SJSA1 (cell line): ENCODE measurements around the gene SFT2D2. TPM values are rescaled to one million over a fixed set of nuclear protein-coding genes. Genes with fewer than 3 reads are reported as not detected.

Experiments
- DNase-seq, 2 experiments: peaks; one replicate each; pipeline ENCODE4 v3.0.0-alpha.2; 2015 to 2020; ENCODE audit warnings: low spot score in 2 of 2, low read depth in 1 of 2
- H3K27ac ChIP-seq: fragments of 250-450 bp; sonication (Bioruptor Pico); 2 replicates; pipeline ENCODE4 v1.5.1; 2020; ENCODE audit warnings: mild to moderate bottlenecking, moderate library complexity
- H3K27me3 ChIP-seq: fragments of 250-450 bp; sonication (Bioruptor Pico); replicated peaks from 2 replicates; pipeline ENCODE4 v1.5.1; 2020; ENCODE audit warnings: mild to moderate bottlenecking, moderate library complexity
- H3K36me3 ChIP-seq: fragments of 250-450 bp; sonication (Bioruptor Pico); 2 replicates; pipeline ENCODE4 v1.5.1; 2020; ENCODE audit warnings: mild to moderate bottlenecking
- H3K4me1 ChIP-seq: fragments of 250-450 bp; sonication (Bioruptor Pico); replicated peaks from 2 replicates; pipeline ENCODE4 v1.6.1; 2021; ENCODE audit warnings: mild to moderate bottlenecking
- H3K4me3 ChIP-seq: fragments of 250-450 bp; sonication (Bioruptor Pico); 2 replicates; pipeline ENCODE4 v1.5.1; 2020; ENCODE audit warnings: mild to moderate bottlenecking
- H3K9me3 ChIP-seq: fragments of 250-450 bp; sonication (Bioruptor Pico); replicated peaks from 2 replicates; pipeline ENCODE4 v1.5.1; 2020; ENCODE audit warnings: mild to moderate bottlenecking
- total RNA-seq: library from RNA; depleted of rRNA; stranded (reverse); fragments of >200 nt; shearing (Covaris generic); gene quantifications from 2 replicates; pipeline ENCODE4 v1.2.3, GENCODE V29; 2014

Gene SFT2D2
- total RNA-seq, 1 experiment from 2014 or later: 39.4 TPM

DNA sequence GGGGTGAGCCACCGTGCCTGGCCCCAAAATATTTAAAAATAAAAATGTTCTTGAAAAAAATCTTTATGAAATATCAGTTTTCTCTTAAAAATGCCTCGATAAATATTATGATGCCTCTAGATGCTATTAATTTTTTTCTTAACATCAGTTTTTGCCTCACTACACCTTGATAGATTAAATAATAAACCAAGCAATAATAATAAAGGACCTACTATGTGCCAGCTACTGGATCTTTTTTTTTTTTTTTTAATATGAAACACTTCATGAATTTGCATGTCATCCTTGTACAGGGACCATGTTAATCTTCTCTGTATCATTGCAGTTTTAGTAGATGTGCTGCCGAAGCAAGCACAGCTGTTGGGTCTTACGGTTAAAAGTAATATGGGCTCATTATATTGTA is 37.3 kb downstream of the SFT2D2 start:
- no peaks in the 10 kb centered on the region for H3K4me1 ChIP-seq
- no peaks in the 10 kb centered on the region for H3K27me3 ChIP-seq
- H3K36me3 ChIP-seq: no peaks in the 10 kb centered on the region
- H3K27ac ChIP-seq: no peak overlapping the region
- no peaks in the 10 kb centered on the region for H3K9me3 ChIP-seq
- H3K4me3 ChIP-seq: no peak overlapping the region
- no peak for DNase-seq

GRCh38 chr1:168264296-168264695 is 38.5 kb downstream of the SFT2D2 start:
- Histone ChIP-seq H3K4me1 (no peaks in the 10 kb centered on the region), H3K27ac (no peak overlapping the region), H3K27me3 (no peaks in the 10 kb centered on the region), H3K4me3 (no peak overlapping the region), H3K36me3 (no peaks in the 10 kb centered on the region), H3K9me3 (no peaks in the 10 kb centered on the region)
- DNase-seq: no peak

- H3K9me3 ChIP-seq: no peaks in the 10 kb centered on the region
- no peaks in the 10 kb centered on the region for H3K4me1 ChIP-seq
- no peaks in the 10 kb centered on the region for H3K36me3 ChIP-seq
- H3K27ac ChIP-seq: no peak overlapping the region
- DNase-seq: no peak
- no peak overlapping the region for H3K4me3 ChIP-seq
- no peaks in the 10 kb centered on the region for H3K27me3 ChIP-seq
Measured at GRCh38 chr1:168265596-168265995, 39.8 kb downstream of the SFT2D2 start.

DNA sequence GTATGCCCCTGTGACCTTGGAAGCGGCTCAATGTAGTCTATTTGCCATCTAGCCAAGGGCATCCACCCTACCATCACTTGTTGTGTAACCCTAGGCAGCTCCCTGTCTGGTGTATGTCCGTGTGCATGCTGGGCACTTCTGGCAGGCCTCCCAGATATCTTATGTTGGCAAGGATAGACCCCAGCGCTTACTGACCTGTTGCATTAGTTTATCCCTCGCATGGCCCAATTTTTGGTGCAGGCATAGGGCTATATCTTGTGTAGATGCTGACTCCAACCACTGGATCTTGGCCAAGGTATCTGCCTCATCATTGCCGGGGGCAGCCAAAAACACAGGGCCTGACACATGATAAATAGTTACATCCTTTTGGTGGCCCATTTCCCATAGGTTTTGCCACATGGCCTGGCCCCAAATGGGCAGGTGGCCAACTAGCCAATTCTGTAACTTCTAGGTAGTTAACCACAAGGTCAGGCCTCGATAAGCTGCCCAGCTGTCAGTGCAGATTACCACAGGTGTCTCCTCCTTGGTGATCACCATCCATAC is 40.9 kb downstream of the SFT2D2 start:
- no peak for DNase-seq
- no peaks in the 10 kb centered on the region for H3K4me1 ChIP-seq
- H3K9me3 ChIP-seq: no peaks in the 10 kb centered on the region
- H3K27ac ChIP-seq: no peak overlapping the region
- H3K27me3 ChIP-seq: no peaks in the 10 kb centered on the region
- H3K36me3 ChIP-seq: no peaks in the 10 kb centered on the region
- H3K4me3 ChIP-seq: no peak overlapping the region

DNA sequence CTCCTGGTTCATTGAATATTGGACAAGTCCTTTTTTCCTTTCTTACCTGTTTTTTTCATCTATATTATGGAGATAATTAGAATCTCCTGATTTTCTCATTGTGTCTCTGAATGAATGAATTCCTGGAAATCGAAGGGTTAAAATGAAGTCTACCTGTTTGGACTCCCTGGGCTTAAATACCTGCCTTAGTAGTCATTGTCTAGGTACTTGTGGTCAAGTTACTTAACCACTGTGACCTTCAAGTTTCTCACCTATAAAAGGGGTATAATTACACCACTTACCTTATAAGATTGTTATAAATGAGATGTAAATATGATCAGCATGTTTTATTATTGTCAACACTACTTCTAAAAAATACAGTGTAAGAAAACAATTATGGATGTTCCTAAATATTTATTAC is 45.8 kb downstream of the SFT2D2 start:
- Histone ChIP-seq H3K27me3 (no peaks in the 10 kb centered on the region), H3K27ac (no peak overlapping the region), H3K4me3 (no peak overlapping the region), H3K4me1 (no peaks in the 10 kb centered on the region), H3K9me3 (no peaks in the 10 kb centered on the region), H3K36me3 (no peaks in the 10 kb centered on the region)
- no peak for DNase-seq

DNA sequence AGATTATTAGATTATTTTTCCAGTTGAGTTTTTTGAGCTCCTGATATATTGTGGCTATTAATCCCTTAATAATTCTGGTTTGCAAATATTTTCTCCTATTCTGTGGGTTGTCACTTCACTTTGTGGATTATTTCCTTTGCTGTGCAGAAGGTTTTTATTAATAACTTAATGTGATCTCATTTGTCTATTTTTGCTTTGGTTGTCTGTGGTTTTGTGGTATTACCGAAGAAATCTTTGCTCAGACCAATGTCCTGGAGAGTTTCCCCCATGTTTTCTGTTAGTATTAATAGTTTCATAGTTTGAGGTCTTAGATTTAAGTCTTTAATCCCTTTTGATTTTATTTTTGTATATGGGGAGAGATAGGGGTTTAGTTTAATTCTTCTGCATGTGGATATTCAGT is 47.8 kb downstream of the SFT2D2 start:
- no peak for DNase-seq
- H3K9me3 ChIP-seq: no peaks in the 10 kb centered on the region
- H3K27ac ChIP-seq: no peak overlapping the region
- H3K4me1 ChIP-seq: no peaks in the 10 kb centered on the region
- H3K4me3 ChIP-seq: no peak overlapping the region
- H3K36me3 ChIP-seq: no peaks in the 10 kb centered on the region
- H3K27me3 ChIP-seq: no peaks in the 10 kb centered on the region

DNA sequence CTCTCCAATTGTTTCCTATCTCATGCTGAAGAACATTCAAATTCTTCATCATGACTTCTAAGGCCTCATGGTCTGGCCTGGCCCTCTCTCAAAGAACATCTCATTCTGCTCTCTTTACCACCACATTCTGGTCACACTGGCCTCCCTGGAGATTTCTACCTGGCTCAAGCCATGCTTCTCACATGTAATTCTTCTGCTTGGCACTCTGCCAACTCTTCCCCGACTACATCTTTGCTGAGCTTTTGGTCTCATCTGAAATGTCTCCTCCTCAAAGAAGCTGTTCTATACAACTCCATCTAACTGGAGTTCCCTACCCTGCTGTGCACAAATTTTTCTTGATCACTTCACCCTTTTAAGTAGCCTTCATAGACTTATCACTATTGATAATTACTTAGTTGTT is 53.4 kb downstream of the SFT2D2 start:
- H3K36me3 ChIP-seq: no peaks in the 10 kb centered on the region
- H3K9me3 ChIP-seq: no peaks in the 10 kb centered on the region
- no peak for DNase-seq
- H3K4me3 ChIP-seq: no peak overlapping the region
- H3K4me1 ChIP-seq: no peaks in the 10 kb centered on the region
- no peaks in the 10 kb centered on the region for H3K27me3 ChIP-seq
- no peak overlapping the region for H3K27ac ChIP-seq

GRCh38 chr1:168280296-168280927 is 54.6 kb downstream of the SFT2D2 start, which contains the start of gene TBX19:
TBX19 (plus strand) TSS chr1:168280877; CDS start chr1:168281091, 214 bp downstream.
- Histone ChIP-seq H3K4me3 (no peak within 1 kb of the TSS), H3K4me1 (no peaks in the 10 kb centered on the region), H3K9me3 (no peaks in the 10 kb centered on the region), H3K27ac (no peak within 1 kb of the TSS), H3K27me3 (no peaks in the 10 kb centered on the region), H3K36me3 (no peaks in the 10 kb centered on the region)
- DNase-seq: no peak

DNA sequence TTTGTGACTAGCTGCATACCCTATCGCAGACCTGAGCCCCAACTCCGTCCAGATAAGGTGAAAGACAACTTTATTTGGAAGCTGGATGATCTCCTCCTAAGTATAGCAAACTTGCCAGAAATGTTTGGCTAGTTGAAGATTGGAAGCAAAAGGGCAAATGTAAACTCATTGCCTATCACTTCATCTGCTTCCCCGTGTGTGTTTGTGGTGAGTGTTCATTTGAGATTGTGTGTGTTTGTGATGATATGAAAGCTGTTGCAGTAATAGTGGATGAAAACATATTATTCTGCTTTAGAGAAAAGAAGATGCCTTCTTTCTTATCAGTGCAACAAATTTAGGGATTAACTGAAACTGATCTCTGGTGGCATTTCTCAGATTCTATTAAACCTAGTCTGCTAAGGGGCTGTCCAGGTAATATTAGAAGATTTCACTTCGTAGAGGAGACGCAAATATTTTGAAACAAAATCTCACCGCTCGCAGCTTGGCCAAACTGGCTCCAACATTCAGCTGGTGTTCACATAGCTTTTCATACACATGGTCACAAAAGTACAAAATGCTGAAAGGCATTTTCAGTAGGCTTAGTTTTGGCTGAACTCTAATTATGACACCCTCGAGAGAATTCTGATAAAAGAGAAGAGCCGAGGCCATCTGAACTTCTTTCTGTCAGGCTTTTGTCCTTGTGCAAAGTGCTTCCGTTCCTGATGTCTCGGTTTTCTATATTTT is 56.0 kb downstream of the SFT2D2 start:
- DNase-seq: no peak
- Histone ChIP-seq H3K9me3 (no peaks in the 10 kb centered on the region), H3K4me1 (peaks cover 2% of the 10 kb centered on the region), H3K27me3 (no peaks in the 10 kb centered on the region), H3K27ac (no peak overlapping the region), H3K4me3 (no peak overlapping the region), H3K36me3 (no peaks in the 10 kb centered on the region)

DNA sequence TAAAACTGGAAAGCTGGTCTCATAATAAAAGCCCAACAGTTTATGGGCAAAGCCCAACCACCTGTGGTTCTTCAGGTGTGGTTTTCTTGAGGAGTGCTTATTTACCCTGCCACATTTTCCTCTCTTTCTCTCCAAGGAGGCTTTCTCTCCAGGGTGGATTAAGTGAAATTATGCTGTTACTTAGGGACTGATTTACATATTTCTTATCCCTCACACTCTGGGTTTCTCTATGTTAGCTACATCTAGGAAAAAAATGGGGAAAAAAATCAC is 59.7 kb downstream of the SFT2D2 start:
- Histone ChIP-seq H3K27ac (no peak overlapping the region), H3K9me3 (no peaks in the 10 kb centered on the region), H3K27me3 (no peaks in the 10 kb centered on the region), H3K4me1 (peaks cover 9% of the 10 kb centered on the region), H3K4me3 (no peak overlapping the region), H3K36me3 (no peaks in the 10 kb centered on the region)
- no peak for DNase-seq

DNA sequence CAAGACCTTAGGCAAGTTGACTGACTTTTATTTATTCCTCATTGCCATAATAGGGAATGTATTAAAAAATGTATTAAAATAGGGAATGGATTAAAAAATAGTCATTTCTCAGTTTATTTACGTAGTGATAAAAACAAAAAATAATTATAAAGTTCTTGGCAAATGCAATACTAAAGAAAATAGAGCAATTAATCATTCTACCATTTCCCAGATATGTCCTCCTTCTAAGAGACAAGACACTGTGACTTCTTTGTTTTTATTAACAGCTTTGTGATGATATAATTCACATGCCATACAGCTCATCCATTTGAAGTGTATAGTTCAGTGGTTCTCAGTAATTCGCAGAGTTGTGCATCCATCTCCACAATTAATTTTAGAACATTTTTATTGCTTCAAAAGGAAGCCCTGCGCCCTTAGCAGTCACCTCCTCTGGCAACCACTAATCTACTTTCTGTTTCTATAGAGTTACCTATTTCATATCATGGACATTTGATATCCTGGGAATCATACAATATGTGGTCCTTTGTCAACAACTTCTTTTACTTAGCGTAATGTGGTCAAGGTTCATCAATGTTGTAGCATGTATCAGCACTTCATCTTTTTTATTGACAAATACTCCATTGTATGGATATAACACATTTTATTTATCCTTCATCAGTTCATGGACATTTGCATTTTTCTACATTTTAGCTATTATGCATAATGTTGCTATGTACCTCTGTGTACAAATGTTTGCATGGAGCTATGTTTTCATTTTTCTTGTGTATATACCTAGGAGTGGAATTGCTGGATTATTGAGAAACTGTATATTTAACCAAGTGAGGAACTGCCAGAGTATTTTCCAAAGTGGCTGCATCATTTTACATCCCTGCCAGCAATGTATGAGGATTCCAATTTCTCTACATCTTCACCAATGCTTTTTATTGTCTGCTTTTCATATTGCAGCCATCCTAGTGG is 60.4 kb downstream of the SFT2D2 start:
- H3K9me3 ChIP-seq: no peaks in the 10 kb centered on the region
- H3K4me3 ChIP-seq: no peak overlapping the region
- DNase-seq: no peak
- H3K36me3 ChIP-seq: no peaks in the 10 kb centered on the region
- H3K4me1 ChIP-seq: peaks cover 9% of the 10 kb centered on the region
- H3K27ac ChIP-seq: no peak overlapping the region
- H3K27me3 ChIP-seq: no peaks in the 10 kb centered on the region

DNA sequence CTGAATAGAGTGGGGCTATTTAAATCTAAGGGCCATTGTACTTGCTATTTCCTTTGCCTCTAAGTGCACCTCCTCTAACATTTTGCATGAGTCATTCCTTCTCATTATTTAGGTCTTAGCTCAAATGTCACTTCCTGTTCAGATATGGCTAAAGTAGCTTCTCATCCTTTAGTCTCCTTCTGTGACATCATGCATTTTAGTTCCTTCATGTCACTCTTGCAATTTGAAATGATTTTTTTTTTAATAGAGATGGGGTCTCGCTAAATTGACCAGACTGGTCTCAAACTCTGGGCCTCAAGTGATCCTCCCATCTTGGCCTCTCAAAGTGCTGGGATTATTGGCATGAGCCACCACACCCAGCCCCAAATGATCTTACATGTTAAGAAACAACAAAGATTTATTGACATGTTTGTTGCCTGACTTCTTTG is 61.4 kb downstream of the SFT2D2 start:
- Histone ChIP-seq H3K27ac (no peak overlapping the region), H3K27me3 (no peaks in the 10 kb centered on the region), H3K4me3 (no peak overlapping the region), H3K36me3 (no peaks in the 10 kb centered on the region), H3K4me1 (peaks cover 9% of the 10 kb centered on the region), H3K9me3 (no peaks in the 10 kb centered on the region)
- peak in 1 of 2 experiments; percentile 16 for DNase-seq

DNA sequence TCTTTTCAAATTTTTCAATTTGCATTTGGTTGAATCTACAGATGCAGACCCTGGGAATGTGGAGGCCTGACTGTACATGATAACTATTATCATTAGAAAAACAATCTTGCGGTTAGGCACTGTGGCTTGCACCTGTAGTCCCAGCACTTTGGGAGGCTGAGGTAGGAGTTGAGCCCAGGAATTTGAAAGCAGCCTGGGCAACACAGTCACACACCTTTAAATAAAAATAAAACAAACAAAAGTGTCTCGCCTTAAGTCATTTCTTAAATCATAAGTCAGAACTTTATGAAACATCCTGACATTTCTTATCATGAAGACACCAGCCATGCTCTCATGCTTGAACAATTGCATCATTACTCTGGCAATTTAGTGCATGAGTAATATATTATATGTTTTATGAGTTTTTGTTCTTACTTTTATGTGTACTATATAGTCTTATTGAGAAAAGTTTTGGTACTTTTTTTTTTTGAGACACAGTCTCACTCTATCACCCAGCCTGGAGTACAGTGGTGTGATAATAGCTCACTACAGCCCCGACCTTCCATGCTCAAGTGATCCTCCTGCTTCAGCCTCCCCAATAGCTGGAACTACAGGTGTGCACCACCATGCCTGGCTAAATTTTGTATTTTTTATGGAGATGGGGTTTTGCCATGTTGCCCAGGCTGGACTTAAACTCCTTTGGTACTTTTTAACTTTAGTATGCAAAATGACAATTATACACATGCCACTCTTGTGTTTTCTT is 62.7 kb downstream of the SFT2D2 start:
- Histone ChIP-seq H3K4me1 (peaks cover 9% of the 10 kb centered on the region), H3K36me3 (no peaks in the 10 kb centered on the region), H3K4me3 (no peak overlapping the region), H3K27me3 (no peaks in the 10 kb centered on the region), H3K9me3 (no peaks in the 10 kb centered on the region), H3K27ac (no peak overlapping the region)
- no peak for DNase-seq
